H1 (cell line): ENCODE measurements around the gene UMOD. TPM values are rescaled to one million over a fixed set of nuclear protein-coding genes. Genes with fewer than 3 reads are reported as not detected.

Experiments
- CTCF ChIA-PET: fragments of 300-600 bp; sonication (Branson Sonifier 250); formaldehyde crosslinking; loops from one replicate; lab custom pipeline; 2021; ENCODE audit not compliant: partially characterized antibody; lab: Charles Lee
- POLR2A ChIA-PET: fragments of 300-600 bp; sonication (Branson Sonifier 250); formaldehyde crosslinking; loops from one replicate; lab custom pipeline; 2021; ENCODE audit warnings: inconsistent platforms; ENCODE audit not compliant: partially characterized antibody; lab: Charles Lee
- DNase-seq, 2 experiments: peaks; one replicate each; pipeline versions ENCODE4 v3.0.0 to v3.0.0-alpha.2; 2010 to 2022; ENCODE audit warnings: low spot score in 2 of 2, low read depth in 1 of 2, mixed read lengths in 1 of 2
- FAIRE-seq: peaks from 2 replicates; lab custom pipeline; 2011; peaks lifted over from hg19 to GRCh38; lab: Jason Lieb, UNC
- H2AFZ ChIP-seq: 2 replicates; pipeline ENCODE4 v1.8.1; 2012; ENCODE audit warnings: low read length, inconsistent platforms
- H2AK5ac ChIP-seq: 2 replicates; pipeline ENCODE4 v1.6.1; 2013; ENCODE audit warnings: low read depth, low read length
- H2BK120ac ChIP-seq: replicated peaks from 2 replicates; pipeline ENCODE3; 2013; ENCODE audit warnings: low read depth, low read length, inconsistent platforms
- H2BK12ac ChIP-seq: 2 replicates; pipeline ENCODE4 v1.6.1; 2013; ENCODE audit warnings: low read depth, low read length
- H2BK15ac ChIP-seq: 2 replicates; pipeline ENCODE4 v1.6.1; 2013; ENCODE audit warnings: low read length
- H2BK20ac ChIP-seq: 2 replicates; pipeline ENCODE4 v1.6.1; 2013; ENCODE audit warnings: low read length
- H2BK5ac ChIP-seq: 2 replicates; pipeline ENCODE4 v1.6.1; 2013; ENCODE audit warnings: low read depth, low read length
- H3K14ac ChIP-seq: 2 replicates; pipeline ENCODE4 v1.6.1; 2013; ENCODE audit warnings: inconsistent platforms; ENCODE audit not compliant: insufficient read length
- H3K18ac ChIP-seq: 2 replicates; pipeline ENCODE4 v1.6.1; 2013; ENCODE audit warnings: low read length; ENCODE audit errors: extremely low read depth
- H3K23ac ChIP-seq: 2 replicates; pipeline ENCODE4 v1.6.1; 2013; ENCODE audit warnings: inconsistent platforms; ENCODE audit not compliant: insufficient read length
- H3K23me2 ChIP-seq: 2 replicates; pipeline ENCODE4 v1.6.1; 2013; ENCODE audit warnings: low read depth, low read length
- H3K27ac ChIP-seq: 2 replicates; pipeline ENCODE4 v1.6.1; 2011; ENCODE audit warnings: low read depth, low read length, inconsistent platforms
- H3K27me3 ChIP-seq, 4 experiments: replicated peaks in 1 of 4; 1 replicate in 1 of 4; 2 replicates in 3 of 4; pipeline versions ENCODE4 v1.6.1 to v1.8.1; 2011 to 2013; ENCODE audit warnings: low read length in 3 of 4, mild to moderate bottlenecking in 3 of 4, inconsistent platforms in 2 of 4, mixed read lengths in 2 of 4, moderate library complexity in 1 of 4; ENCODE audit not compliant: control insufficient read depth in 3 of 4, insufficient read depth in 3 of 4; ENCODE audit errors: extremely low read depth in 1 of 4
- H3K36me3 ChIP-seq, 4 experiments: 2 replicates each; pipeline versions ENCODE4 v1.6.1 to v1.8.1; 2011 to 2013; ENCODE audit warnings: mild to moderate bottlenecking in 4 of 4, low read length in 3 of 4, moderate library complexity in 2 of 4, control low read depth in 1 of 4, inconsistent platforms in 1 of 4; ENCODE audit not compliant: insufficient read depth in 4 of 4, control insufficient read depth in 2 of 4
- H3K4ac ChIP-seq: replicated peaks from 2 replicates; pipeline ENCODE3; 2013; ENCODE audit warnings: low read length, low read depth, mixed read lengths, inconsistent platforms; ENCODE audit not compliant: insufficient read length
- H3K4me1 ChIP-seq, 4 experiments: replicated peaks in 1 of 4; 1 replicate in 1 of 4; 2 replicates in 3 of 4; pipeline versions ENCODE4 v1.6.1 to v1.8.1; 2011 to 2013; ENCODE audit warnings: low read length in 3 of 4, inconsistent platforms in 2 of 4, mixed read lengths in 1 of 4; ENCODE audit not compliant: insufficient read depth in 4 of 4, control insufficient read depth in 3 of 4
- H3K4me2 ChIP-seq, 2 experiments: 2 replicates each; pipeline versions ENCODE4 v1.6.1 to v1.8.1; 2011 to 2013; ENCODE audit warnings: low read depth in 2 of 2, low read length in 2 of 2, control low read depth in 1 of 2, inconsistent platforms in 1 of 2, mild to moderate bottlenecking in 1 of 2; ENCODE audit not compliant: insufficient read depth in 1 of 2
- H3K4me3 ChIP-seq, 4 experiments: fragments of 200-600, 300-600 bp in 1 of 4; sonication (generic), shearing (Covaris generic), sonication (Bioruptor Twin) in 1 of 4; 2 replicates each; pipeline versions ENCODE4 v1.5.1 to v1.8.1; 2011 to 2016; ENCODE audit warnings: low read length in 4 of 4, low read depth in 3 of 4, control low read depth in 2 of 4, inconsistent platforms in 2 of 4, mild to moderate bottlenecking in 2 of 4, mixed read lengths in 1 of 4, moderate library complexity in 1 of 4; ENCODE audit not compliant: insufficient read depth in 2 of 4; ENCODE audit errors: extremely low read depth in 1 of 4
- H3K56ac ChIP-seq: replicated peaks from 2 replicates; pipeline ENCODE3; 2013; ENCODE audit warnings: low read depth, mild to moderate bottlenecking, mixed read lengths, low read length, inconsistent platforms; ENCODE audit not compliant: insufficient read length
- H3K79me1 ChIP-seq: 2 replicates; pipeline ENCODE4 v1.6.1; 2013; ENCODE audit warnings: low read depth, low read length, control low read depth
- H3K79me2 ChIP-seq, 2 experiments: 2 replicates each; pipeline versions ENCODE4 v1.6.1 to v1.8.1; 2012 to 2013; ENCODE audit warnings: low read length in 2 of 2, mild to moderate bottlenecking in 2 of 2, inconsistent platforms in 1 of 2; ENCODE audit not compliant: insufficient read depth in 2 of 2, control insufficient read depth in 1 of 2
- H3K9ac ChIP-seq, 4 experiments: replicated peaks in 1 of 4; 1 replicate in 1 of 4; 2 replicates in 3 of 4; pipeline versions ENCODE4 v1.6.1 to v1.8.1; 2011 to 2013; ENCODE audit warnings: low read depth in 3 of 4, low read length in 3 of 4, control low read depth in 2 of 4, mild to moderate bottlenecking in 2 of 4, moderate library complexity in 2 of 4, inconsistent platforms in 1 of 4; ENCODE audit errors: extremely low read depth in 1 of 4
- H3K9me3 ChIP-seq, 2 experiments: 2 replicates each; pipeline versions ENCODE4 v1.6.1 to v1.8.1; 2012 to 2013; ENCODE audit warnings: mild to moderate bottlenecking in 2 of 2, moderate library complexity in 2 of 2, control low read depth in 1 of 2, inconsistent platforms in 1 of 2, low read depth in 1 of 2, low read length in 1 of 2, mixed read lengths in 1 of 2; ENCODE audit not compliant: insufficient read depth in 2 of 2
- H4K20me1 ChIP-seq, 2 experiments: replicated peaks in 1 of 2; 2 replicates each; pipeline versions ENCODE3 to v1.8.1; 2011 to 2013; ENCODE audit warnings: inconsistent platforms in 2 of 2, low read length in 2 of 2, mild to moderate bottlenecking in 1 of 2; ENCODE audit not compliant: insufficient read depth in 2 of 2, control insufficient read depth in 1 of 2
- H4K5ac ChIP-seq: 2 replicates; pipeline ENCODE4 v1.6.1; 2013; ENCODE audit warnings: low read length, low read depth, mixed read lengths, inconsistent platforms; ENCODE audit not compliant: insufficient read length
- H4K8ac ChIP-seq: 2 replicates; pipeline ENCODE4 v1.8.0; 2013; ENCODE audit warnings: mild to moderate bottlenecking, moderate library complexity, low read length, inconsistent platforms; ENCODE audit not compliant: insufficient read depth; ENCODE audit errors: extremely low read depth
- H4K91ac ChIP-seq: replicated peaks from 2 replicates; pipeline ENCODE3; 2013; ENCODE audit warnings: low read length, mixed read lengths, inconsistent platforms; ENCODE audit not compliant: insufficient read length
- ATF2 ChIP-seq: IDR thresholded peaks from 2 replicates; pipeline ENCODE4 v1.6.1; 2012; ENCODE audit warnings: low read length, inconsistent platforms
- EZH2 ChIP-seq: fragments of 200-600 bp; sonication (generic); IDR thresholded peaks from 2 replicates; pipeline ENCODE4 v1.7.1; 2012; ENCODE audit warnings: low read depth, mild to moderate bottlenecking, moderate library complexity, low read length, inconsistent platforms; ENCODE audit not compliant: severe bottlenecking
- RAD21 ChIP-seq, 2 experiments: IDR thresholded peaks in 1 of 2; conservative IDR thresholded peaks in 1 of 2; 2 replicates each; pipeline ENCODE4 v1.6.1; 2011; ENCODE audit warnings: low read depth in 2 of 2, low read length in 2 of 2, improper control_type of control experiment in 1 of 2, inconsistent platforms in 1 of 2, mild to moderate bottlenecking in 1 of 2, moderate library complexity in 1 of 2
- RNF2 ChIP-seq: fragments of 200-900, 300-1000 bp; sonication (generic); IDR thresholded peaks from 2 replicates; pipeline ENCODE4 v1.7.1; 2016; ENCODE audit warnings: borderline replicate concordance, low read depth, mild to moderate bottlenecking, antibody characterized with exemption, low read length; ENCODE audit not compliant: poor library complexity, severe bottlenecking; ENCODE audit errors: missing control alignments
- SP1 ChIP-seq: IDR thresholded peaks from 2 replicates; pipeline ENCODE4 v1.6.1; 2011; ENCODE audit warnings: low read depth, low read length
- TCF12 ChIP-seq: IDR thresholded peaks from 2 replicates; pipeline ENCODE4 v1.6.1; 2011; ENCODE audit warnings: low read depth, mild to moderate bottlenecking, low read length
- TEAD4 ChIP-seq: IDR thresholded peaks from 2 replicates; pipeline ENCODE4 v1.6.1; 2012; ENCODE audit warnings: low read depth, low read length, inconsistent platforms, mixed read lengths
- WGBS, 2 experiments: shearing (Covaris generic) in 1 of 2; methylation state at CpG; one replicate each; pipeline versions ENCODE4 v1.1.6 to v1.1.7; 2013 to 2015; ENCODE audit warnings: low lambda C conversion rate in 2 of 2, mixed read lengths in 2 of 2, inconsistent platforms in 1 of 2, low coverage in 1 of 2, missing lambda C conversion rate in 1 of 2; ENCODE audit not compliant: insufficient replicate concordance in 2 of 2, insufficient coverage in 1 of 2, insufficient read length in 1 of 2; ENCODE audit errors: extremely low coverage in 1 of 2, missing lambda C conversion rate in 1 of 2; 5-methylcytosine and 5-hydroxymethylcytosine counted together
- polyA plus RNA-seq, 7 experiments: library from polyadenylated mRNA; depleted of rRNA in 3 of 7; stranded (reverse) in 5 of 7; unstranded in 2 of 7; fragments of >200 nt in 5 of 7; fragments of 200-250 nt in 2 of 7; gene quantifications; 1 replicate in 5 of 7; 2 replicates in 1 of 7; 4 replicates in 1 of 7; pipeline versions ENCODE4 v1.2.1 to v1.2.3, GENCODE V29; 2011 to 2013; ENCODE audit warnings: missing spikeins in 2 of 7, mixed read lengths in 2 of 7
- total RNA-seq: library from RNA; stranded (reverse); fragmentation: NEBNext Ultra II Directional; extraction: Animal tissue kit (Norgen Biotek cat#: 25700); gene quantifications from 2 replicates; pipeline ENCODE4 v1.2.1, GENCODE V29; 2021

Gene UMOD
- total and polyA plus RNA-seq, 2 of the 8 experiments (the other 6 are each of a cell fraction or from before 2014, with no cell fraction given): not detected

- peak overlapping the region; percentile 96; the same call in 1 of the 2 replicates for H2BK15ac ChIP-seq
- H3K79me2 ChIP-seq: no peaks in the 10 kb centered on the region
- WGBS, 2 experiments: 42% methylated on average over 16 of the region's 16 CpGs; no CpG with 5 or more reads in 1 of the 2 experiments
- H3K27me3 ChIP-seq: no peaks in the 10 kb centered on the region
- H2BK12ac ChIP-seq: peak overlapping the region; percentile 95; the same call in 1 of the 2 replicates
- no peak overlapping the region for H4K5ac ChIP-seq
- H3K27ac ChIP-seq: no peak overlapping the region
- DNase-seq (peak; percentile 47 to 72), FAIRE-seq (peak; percentile 81)
- H3K4me1 ChIP-seq: no peaks in the 10 kb centered on the region; a peak in 1 of 7 replicates
- no peaks in the 10 kb centered on the region for H4K20me1 ChIP-seq
- no peak overlapping the region for H3K4me2 ChIP-seq
- no peak overlapping the region for H3K14ac ChIP-seq
- H3K36me3 ChIP-seq: no peaks in the 10 kb centered on the region
- no peak overlapping the region for H3K4ac ChIP-seq
- H3K56ac ChIP-seq: no peak overlapping the region
- H2BK20ac ChIP-seq: peak overlapping the region; percentile 67; the same call in 1 of the 2 replicates
- peaks cover 5% of the 10 kb centered on the region; the same call in 1 of the 2 replicates for H3K23me2 ChIP-seq
- no peak overlapping the region for H3K4me3 ChIP-seq
- peak overlapping the region; percentile 80; the same call in 1 of the 2 replicates for H3K18ac ChIP-seq
- no peak overlapping the region for H3K23ac ChIP-seq
- no peak overlapping the region; the same call in 1 of the 2 replicates for H2BK5ac ChIP-seq
- H4K91ac ChIP-seq: no peak overlapping the region
- no peak overlapping the region for H2AFZ ChIP-seq
- H3K9ac ChIP-seq: no peak overlapping the region
- H3K9me3 ChIP-seq: no peaks in the 10 kb centered on the region
- no peaks in the 10 kb centered on the region for H3K79me1 ChIP-seq
- H2BK120ac ChIP-seq: no peak overlapping the region
- ChIA-PET POLR2A (interaction anchor here (1.3 kb wide), 1 partner anchor 15 kb away, joined by 3 read pairs; no protein-coding TSS in a partner anchor), CTCF (interaction anchor here (0.6 to 6.7 kb wide), 77 partner anchors 9 to 772 kb away, joined by 3 to 139 read pairs (median 4); partner anchors contain the start of gene GPR139)
- H2AK5ac ChIP-seq: no peak overlapping the region
- H4K8ac ChIP-seq: no peak overlapping the region
- no peak for TF ChIP-seq TEAD4
- TF ChIP-seq ATF2: no peak
- peak; percentile 97 to 99 for TF ChIP-seq RAD21 (IDR thresholded peaks at IDR 0.05 in 1 of 2, conservative IDR thresholded peaks at IDR 0.05 in 1 of 2; ENCODE audit: low read depth in 2 of 2, low read length in 2 of 2)
- TF ChIP-seq TCF12: no peak
- TF ChIP-seq EZH2: no peak
- no peak for TF ChIP-seq RNF2
- no peak for TF ChIP-seq SP1
Observed at GRCh38 chr16:20300312-20301097, 52.0 kb downstream of the UMOD start.
